ENCODE data around the gene ATP8B3.

ATP8B3 gene

GRCh38 chr19:1811472-1811894 lies 593 bp downstream of the ATP8B3 start:
- H3K9me2 ChIP-seq (replicated peaks; ENCODE audit: insufficient read depth, low read length) = no peaks in the 10 kb centered on the region
- H3K4me2 ChIP-seq (ENCODE audit: low read depth, low read length, poor library complexity, severe bottlenecking) = peak overlapping the region; percentile 67
- no peaks in the 10 kb centered on the region for H3K79me2 ChIP-seq (ENCODE audit: insufficient read depth, low read length)
- H3K36me3 ChIP-seq (ENCODE audit: low read length) = no peaks in the 10 kb centered on the region
- TF ChIP-seq EZH2phosphoT487 (conservative IDR thresholded peaks at IDR 0.05; ENCODE audit: low read length) (no peak), CTCF (IDR thresholded peaks at IDR 0.05; ENCODE audit: insufficient read depth, low read length, poor library complexity, severe bottlenecking) (no peak)
- no peaks in the 10 kb centered on the region for H4K20me1 ChIP-seq (ENCODE audit: low read depth, low read length)
- H3K27me3 ChIP-seq (ENCODE audit: low read length) = no peaks in the 10 kb centered on the region
- peak overlapping the region; percentile 63 for H3K4me3 ChIP-seq (ENCODE audit: insufficient read depth, low read length, poor library complexity, severe bottlenecking)
- H3K9me3 ChIP-seq (ENCODE audit: insufficient read depth, low read length) = no peaks in the 10 kb centered on the region
- H3K9ac ChIP-seq (ENCODE audit: low read length) = peak overlapping the region; percentile 52
- peak overlapping the region; percentile 94 for H2AFZ ChIP-seq (ENCODE audit: low read depth, low read length, severe bottlenecking)
- 0 out of 2 replicates have a peak, but pooled peaks cover 5% of the 10 kb centered on the region for H3F3A ChIP-seq (ENCODE audit: insufficient read depth)
- no peak overlapping the region for H3K27ac ChIP-seq (ENCODE audit: low read depth, low read length)

- Histone ChIP-seq H3K27ac (ENCODE audit: low read depth, low read length) (no peak overlapping the region), H3K36me3 (ENCODE audit: low read length) (no peaks in the 10 kb centered on the region), H3K9me3 (ENCODE audit: insufficient read depth, low read length) (no peaks in the 10 kb centered on the region), H3K79me2 (ENCODE audit: insufficient read depth, low read length) (no peaks in the 10 kb centered on the region), H3K4me3 (ENCODE audit: insufficient read depth, low read length, poor library complexity, severe bottlenecking) (no peak overlapping the region), H3K27me3 (ENCODE audit: low read length) (no peaks in the 10 kb centered on the region), H3K9me2 (replicated peaks; ENCODE audit: insufficient read depth, low read length) (no peaks in the 10 kb centered on the region), H3K4me2 (ENCODE audit: low read depth, low read length, poor library complexity, severe bottlenecking) (no peak overlapping the region), H3K9ac (ENCODE audit: low read length) (no peak overlapping the region), H3F3A (ENCODE audit: insufficient read depth) (0 out of 2 replicates have a peak, but pooled peaks cover 5% of the 10 kb centered on the region), H4K20me1 (ENCODE audit: low read depth, low read length) (no peaks in the 10 kb centered on the region), H2AFZ (ENCODE audit: low read depth, low read length, severe bottlenecking) (no peak overlapping the region)
- no peak for TF ChIP-seq CTCF (IDR thresholded peaks at IDR 0.05; ENCODE audit: insufficient read depth, low read length, poor library complexity, severe bottlenecking)
- no peak for TF ChIP-seq EZH2phosphoT487 (conservative IDR thresholded peaks at IDR 0.05; ENCODE audit: low read length)
Measured at GRCh38 chr19:1810439-1811160, 1.5 kb downstream of the ATP8B3 start.

GRCh38 chr19:1809678-1810077 lies 2.4 kb downstream of the ATP8B3 start:
- Histone ChIP-seq H3K4me2 (ENCODE audit: low read depth, low read length, poor library complexity, severe bottlenecking) (no peak overlapping the region), H3F3A (ENCODE audit: insufficient read depth) (0 out of 2 replicates have a peak, but pooled peaks cover 5% of the 10 kb centered on the region), H4K20me1 (ENCODE audit: low read depth, low read length) (no peaks in the 10 kb centered on the region), H3K36me3 (ENCODE audit: low read length) (no peaks in the 10 kb centered on the region), H3K9me2 (replicated peaks; ENCODE audit: insufficient read depth, low read length) (no peaks in the 10 kb centered on the region), H3K27ac (ENCODE audit: low read depth, low read length) (no peak overlapping the region), H2AFZ (ENCODE audit: low read depth, low read length, severe bottlenecking) (no peak overlapping the region), H3K27me3 (ENCODE audit: low read length) (no peaks in the 10 kb centered on the region), H3K4me3 (ENCODE audit: insufficient read depth, low read length, poor library complexity, severe bottlenecking) (no peak overlapping the region), H3K9ac (ENCODE audit: low read length) (no peak overlapping the region), H3K79me2 (ENCODE audit: insufficient read depth, low read length) (no peaks in the 10 kb centered on the region), H3K9me3 (ENCODE audit: insufficient read depth, low read length) (no peaks in the 10 kb centered on the region)
- TF ChIP-seq CTCF (IDR thresholded peaks at IDR 0.05; ENCODE audit: insufficient read depth, low read length, poor library complexity, severe bottlenecking) (no peak), EZH2phosphoT487 (conservative IDR thresholded peaks at IDR 0.05; ENCODE audit: low read length) (no peak)

Measured in SU-DHL-6 (cell line).